Astrocyte (in vitro differentiated cells and primary cell): ENCODE data around the gene PLCB4. TPM values are rescaled to one million over a fixed set of nuclear protein-coding genes. Genes with fewer than 3 reads are reported as not detected.

Experiments used
- DNase-seq: peaks from one replicate; pipeline ENCODE4 v3.0.0-alpha.2; 2010; ENCODE audit warnings: low read depth
- FAIRE-seq: peaks from 2 replicates; lab custom pipeline; 2011; peaks lifted over from hg19 to GRCh38; lab: Jason Lieb, UNC
- H2AFZ ChIP-seq: 2 replicates; pipeline ENCODE4 v1.6.0; 2012; ENCODE audit warnings: low read depth, low read length, inconsistent platforms
- H3K27ac ChIP-seq: 2 replicates; pipeline ENCODE4 v1.5.1; 2011; ENCODE audit warnings: low read depth, low read length, inconsistent platforms
- H3K27me3 ChIP-seq: 2 replicates; pipeline ENCODE4 v1.6.0; 2011; ENCODE audit warnings: low read length, inconsistent platforms; ENCODE audit not compliant: insufficient read depth
- H3K36me3 ChIP-seq: 2 replicates; pipeline ENCODE4 v1.5.1; 2011; ENCODE audit warnings: low read length, inconsistent platforms; ENCODE audit not compliant: insufficient read depth
- H3K4me1 ChIP-seq: 2 replicates; pipeline ENCODE4 v1.5.1; 2011; ENCODE audit warnings: low read length, inconsistent platforms; ENCODE audit not compliant: insufficient read depth
- H3K4me2 ChIP-seq: 2 replicates; pipeline ENCODE4 v1.6.0; 2012; ENCODE audit warnings: low read length, inconsistent platforms
- H3K4me3 ChIP-seq: 2 replicates; pipeline ENCODE4 v1.5.1; 2011; ENCODE audit warnings: low read depth, mild to moderate bottlenecking, low read length, inconsistent platforms; ENCODE audit not compliant: insufficient read depth
- H3K79me2 ChIP-seq: 2 replicates; pipeline ENCODE4 v1.6.0; 2012; ENCODE audit warnings: mild to moderate bottlenecking, low read length, inconsistent platforms; ENCODE audit not compliant: insufficient read depth
- H3K9ac ChIP-seq: 2 replicates; pipeline ENCODE4 v1.6.0; 2012; ENCODE audit warnings: mild to moderate bottlenecking, low read length, inconsistent platforms
- H3K9me3 ChIP-seq: 2 replicates; pipeline ENCODE4 v1.5.1; 2012; ENCODE audit warnings: low read depth, mild to moderate bottlenecking, low read length, inconsistent platforms; ENCODE audit not compliant: insufficient read depth
- H4K20me1 ChIP-seq: 2 replicates; pipeline ENCODE4 v1.6.0; 2012; ENCODE audit warnings: low read length, inconsistent platforms; ENCODE audit not compliant: insufficient read depth
- H3K27ac Mint-ChIP-seq: one replicate; pipeline ENCODE4 v1.8.0; 2021; ENCODE audit warnings: mild to moderate bottlenecking, mixed read lengths; ENCODE audit not compliant: unreplicated experiment
- H3K27me3 Mint-ChIP-seq: one replicate; pipeline ENCODE4 v1.8.0; 2021; ENCODE audit warnings: low read depth, mixed read lengths; ENCODE audit not compliant: unreplicated experiment
- H3K36me3 Mint-ChIP-seq: one replicate; pipeline ENCODE4 v1.8.0; 2021; ENCODE audit warnings: low read depth, mixed read lengths; ENCODE audit not compliant: unreplicated experiment
- H3K4me1 Mint-ChIP-seq: one replicate; pipeline ENCODE4 v1.8.0; 2021; ENCODE audit warnings: low read depth, mixed read lengths; ENCODE audit not compliant: unreplicated experiment
- H3K4me3 Mint-ChIP-seq: one replicate; pipeline ENCODE4 v1.8.0; 2021; ENCODE audit warnings: mild to moderate bottlenecking, moderate library complexity, mixed read lengths; ENCODE audit not compliant: unreplicated experiment
- H3K9me3 Mint-ChIP-seq: one replicate; pipeline ENCODE4 v1.8.0; 2021; ENCODE audit warnings: mild to moderate bottlenecking, mixed read lengths; ENCODE audit not compliant: unreplicated experiment
- CTCF ChIP-seq: IDR thresholded peaks from 2 replicates; pipeline ENCODE4 v1.5.1; 2011; ENCODE audit warnings: low read depth, mild to moderate bottlenecking, inconsistent platforms, low read length, moderate library complexity; ENCODE audit not compliant: insufficient read depth
- EZH2 ChIP-seq: IDR thresholded peaks from 2 replicates; pipeline ENCODE4 v1.6.1; 2012; ENCODE audit warnings: mild to moderate bottlenecking, low read length, inconsistent platforms; ENCODE audit not compliant: insufficient read depth
- total RNA-seq: library from RNA; stranded (reverse); gene quantifications from 2 replicates; pipeline ENCODE4 v1.2.1, GENCODE V29; 2021

PLCB4 gene
- total RNA-seq, 1 donor from 2014 or later: 58.2 TPM

- H3K36me3 ChIP-seq: no peaks in the 10 kb centered on the region
- H4K20me1 ChIP-seq: no peaks in the 10 kb centered on the region
- Mint-ChIP-seq H3K4me3 (no peak overlapping the region), H3K4me1 (peaks cover 2% of the 10 kb centered on the region), H3K27me3 (peaks cover 13% of the 10 kb centered on the region), H3K27ac (no peak overlapping the region), H3K36me3 (peaks cover 1% of the 10 kb centered on the region), H3K9me3 (no peaks in the 10 kb centered on the region)
- no peak for FAIRE-seq
- no peak overlapping the region for H3K27ac ChIP-seq
- no peak overlapping the region for H3K4me2 ChIP-seq
- no peaks in the 10 kb centered on the region for H3K79me2 ChIP-seq
- H3K9ac ChIP-seq: no peak overlapping the region
- no peak for DNase-seq
- no peak overlapping the region for H2AFZ ChIP-seq
- H3K4me3 ChIP-seq: no peak overlapping the region
- peaks cover 13% of the 10 kb centered on the region for H3K27me3 ChIP-seq
- H3K9me3 ChIP-seq: no peaks in the 10 kb centered on the region
- H3K4me1 ChIP-seq: no peaks in the 10 kb centered on the region
- no peak for TF ChIP-seq CTCF
These were observed 432.6 kb downstream of the PLCB4 start for GRCh38 chr20:9501473-9501872.

- peaks cover 13% of the 10 kb centered on the region for H3K27me3 Mint-ChIP-seq
- no peak for TF ChIP-seq EZH2
- TF ChIP-seq CTCF: no peak
- H4K20me1 ChIP-seq: no peaks in the 10 kb centered on the region
- H3K36me3 ChIP-seq: no peaks in the 10 kb centered on the region
- H3K27me3 ChIP-seq: peaks cover 34% of the 10 kb centered on the region
- no peak overlapping the region for H3K9ac ChIP-seq
- no peaks in the 10 kb centered on the region for H3K9me3 Mint-ChIP-seq
- no peaks in the 10 kb centered on the region for H3K9me3 ChIP-seq
- no peak overlapping the region for H3K4me3 ChIP-seq
- no peaks in the 10 kb centered on the region for H3K79me2 ChIP-seq
- no peak overlapping the region for H3K27ac ChIP-seq
- no peaks in the 10 kb centered on the region for H3K4me1 Mint-ChIP-seq
- DNase-seq (peak; percentile 61), FAIRE-seq (no peak)
- no peak overlapping the region for H3K4me3 Mint-ChIP-seq
- no peak overlapping the region for H3K27ac Mint-ChIP-seq
- H3K4me2 ChIP-seq: peak overlapping the region; percentile 38
- H2AFZ ChIP-seq: no peak overlapping the region
- H3K4me1 ChIP-seq: no peaks in the 10 kb centered on the region
- H3K36me3 Mint-ChIP-seq: peaks cover 1% of the 10 kb centered on the region
These were observed 434.8 kb downstream of the PLCB4 start for GRCh38 chr20:9503526-9504245.

DNA sequence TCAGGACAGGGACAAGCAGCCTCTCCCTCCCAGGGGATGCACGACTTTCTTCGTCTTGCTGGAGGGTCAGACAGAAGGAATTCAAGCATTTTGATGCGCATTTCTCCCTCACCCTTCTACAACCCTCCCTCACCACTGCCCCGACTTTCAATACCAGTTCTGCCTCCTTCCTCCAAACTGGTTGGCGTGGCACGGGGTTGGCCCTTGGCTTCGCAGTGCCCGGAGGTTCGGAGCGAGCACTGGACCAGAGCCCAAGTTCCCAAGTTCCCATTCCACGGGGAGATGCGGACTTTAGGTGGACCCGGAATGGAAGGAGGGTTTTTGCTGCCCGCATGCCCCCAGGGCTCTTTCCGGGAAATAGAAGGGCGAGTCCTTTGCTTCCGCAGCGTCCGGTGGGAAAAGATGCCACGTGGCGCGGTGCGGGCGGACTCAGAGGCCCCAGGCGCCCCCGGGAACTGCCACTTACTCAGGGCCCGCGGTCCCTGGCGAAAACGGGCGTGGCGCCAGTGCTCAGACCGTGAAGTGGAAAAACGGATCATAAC is 437.5 kb downstream of the PLCB4 start:
- no peak for FAIRE-seq
- Mint-ChIP-seq H3K36me3 (peaks cover 1% of the 10 kb centered on the region), H3K4me3 (no peak overlapping the region), H3K9me3 (no peaks in the 10 kb centered on the region), H3K27me3 (peaks cover 22% of the 10 kb centered on the region), H3K27ac (no peak overlapping the region), H3K4me1 (no peaks in the 10 kb centered on the region)
- Histone ChIP-seq H4K20me1 (no peaks in the 10 kb centered on the region), H3K27ac (no peak overlapping the region), H3K79me2 (no peaks in the 10 kb centered on the region), H3K27me3 (peaks cover 50% of the 10 kb centered on the region), H3K9me3 (no peaks in the 10 kb centered on the region), H3K4me3 (no peak overlapping the region), H3K9ac (no peak overlapping the region), H3K4me1 (no peaks in the 10 kb centered on the region), H3K36me3 (no peaks in the 10 kb centered on the region), H3K4me2 (peak overlapping the region; percentile 63), H2AFZ (peak overlapping the region; percentile 34)
- DNase-seq: no peak
- TF ChIP-seq CTCF (no peak), EZH2 (no peak)
